Breast epithelium (tissue), 4 donors: ENCODE results near the gene MRPL41. TPM values are rescaled to one million over a fixed set of nuclear protein-coding genes. Genes with fewer than 3 reads are reported as not detected.
"Not testable (repeated sequence)": the region's sequence is repeated elsewhere in the genome, so short reads cannot be mapped to it uniquely, and the experiment has no call there.

Experiments
- DNase-seq, 2 donors: peaks; one replicate each; pipeline ENCODE4 v3.0.0-alpha.2; 2019; ENCODE audit warnings: low spot score in 2 of 2
- H3K27ac ChIP-seq, 2 donors: fragments of 200-600 bp; sonication (generic) in 1 of 2; one replicate each; pipeline ENCODE4 v1.5.1; 2016 to 2019; ENCODE audit warnings: mild to moderate bottlenecking in 1 of 2
- H3K27me3 ChIP-seq, 2 donors: fragments of 200-600 bp; sonication (generic) in 1 of 2; one replicate each; pipeline versions ENCODE4 v1.5.1 to v1.6.0; 2017 to 2019; ENCODE audit warnings: control low read depth in 1 of 2, mild to moderate bottlenecking in 1 of 2
- H3K36me3 ChIP-seq: fragments of 200-600 bp; one replicate; pipeline ENCODE4 v1.5.1; 2019
- H3K4me1 ChIP-seq, 2 donors: fragments of 200-600 bp; sonication (generic); one replicate each; pipeline ENCODE4 v1.5.1; 2016 to 2019; ENCODE audit warnings: control low read depth in 1 of 2
- H3K4me3 ChIP-seq, 3 donors: fragments of 200-600 bp; sonication (generic); 1 replicate in 2 of 3; 2 replicates in 1 of 3; pipeline ENCODE4 v1.5.1; 2016 to 2019; ENCODE audit warnings: mild to moderate bottlenecking in 3 of 3, moderate library complexity in 2 of 3
- H3K9me3 ChIP-seq, 2 donors: fragments of 200-600 bp; sonication (generic) in 1 of 2; one replicate each; pipeline ENCODE4 v1.5.1; 2016 to 2019; ENCODE audit warnings: control low read depth in 1 of 2
- CTCF ChIP-seq, 3 donors: fragments of 450-650 bp; IDR thresholded peaks; one replicate each; pipeline ENCODE4 v1.5.1; 2016 to 2017; ENCODE audit warnings: antibody characterized with exemption in 3 of 3, mild to moderate bottlenecking in 3 of 3, moderate library complexity in 3 of 3
- POLR2A ChIP-seq: fragments of 450-650 bp; IDR thresholded peaks from one replicate; pipeline ENCODE4 v1.6.1; 2016; ENCODE audit warnings: antibody characterized with exemption, mild to moderate bottlenecking, moderate library complexity
- POLR2AphosphoS5 ChIP-seq, 3 donors: sonication (generic); formaldehyde crosslinking; IDR thresholded peaks; one replicate each; pipeline ENCODE4 v1.6.1; 2017; ENCODE audit warnings: antibody characterized with exemption in 3 of 3
- intact Hi-C: fragments of 100-400 bp; cut with DNase I; formaldehyde crosslinking; loops from one replicate; pipeline ENCODE4 v1.15.1; 2023; ENCODE audit warnings: low total_unique reads
- total RNA-seq, 3 donors: library from RNA; depleted of rRNA; stranded (reverse); fragments of >200 nt; gene quantifications; one replicate each; pipeline ENCODE4 v1.1.0, GENCODE V29; 2016

MRPL41 gene
- total RNA-seq, 3 donors from 2014 or later = 45.4 to 71.8 (median 65.4) TPM

- intact Hi-C loops = no loop called here
- no peak for TF ChIP-seq POLR2A
- TF ChIP-seq POLR2AphosphoS5 (IDR thresholded peaks at IDR 0.05) = no peak
- no peak for TF ChIP-seq CTCF (IDR thresholded peaks at IDR 0.05)
- H3K9me3 ChIP-seq = no peaks in the 10 kb centered on the region
- H3K27ac ChIP-seq = no peak overlapping the region
- no peaks in the 10 kb centered on the region for H3K27me3 ChIP-seq
- H3K4me3 ChIP-seq = no peak overlapping the region
- H3K4me1 ChIP-seq = peaks cover 0 to 8% of the 10 kb centered on the region in 2 donors
- no peak for DNase-seq
- H3K36me3 ChIP-seq = no peaks in the 10 kb centered on the region
Observed at GRCh38 chr9:137535120-137535428, 16.6 kb upstream of the MRPL41 start.

GRCh38 chr9:137536594-137537131, 15.0 kb upstream of the MRPL41 start:
- H3K4me1 ChIP-seq, H3K4me3 ChIP-seq, intact Hi-C loops, DNase-seq, H3K27me3 ChIP-seq, H3K9me3 ChIP-seq, H3K27ac ChIP-seq, H3K36me3 ChIP-seq: not testable (repeated sequence)

DNA sequence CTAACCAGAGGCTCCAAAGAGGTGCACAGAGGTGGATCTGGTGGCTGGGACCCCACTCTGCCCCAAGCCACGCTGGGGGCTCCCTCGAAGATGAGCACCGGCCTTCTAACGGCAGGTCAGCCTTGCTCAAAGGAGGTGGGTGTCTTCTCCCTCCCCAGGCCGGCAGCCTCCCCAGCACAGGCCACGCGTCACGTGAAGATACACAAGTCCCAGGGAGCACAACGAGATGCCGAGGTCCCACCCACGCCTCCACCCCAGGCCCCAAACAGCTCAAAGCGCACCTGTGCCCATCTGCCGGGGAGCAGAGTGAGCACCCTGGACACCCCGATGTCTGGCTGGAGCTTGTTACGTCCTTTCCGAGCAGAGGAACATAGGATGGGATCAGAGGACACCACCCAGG, 13.6 kb upstream of the MRPL41 start:
- TF ChIP-seq POLR2A (no peak), POLR2AphosphoS5 (IDR thresholded peaks at IDR 0.05) (no peak), CTCF (IDR thresholded peaks at IDR 0.05) (no peak)
- Histone ChIP-seq H3K27me3 (no peaks in the 10 kb centered on the region), H3K4me3 (no peak overlapping the region), H3K36me3 (no peaks in the 10 kb centered on the region), H3K27ac (no peak overlapping the region), H3K9me3 (no peaks in the 10 kb centered on the region), H3K4me1 (peaks cover 0 to 8% of the 10 kb centered on the region in 2 donors)
- DNase-seq = no peak
- intact Hi-C loops = no loop called here

- H3K27me3 ChIP-seq = no peaks in the 10 kb centered on the region
- no peaks in the 10 kb centered on the region for H3K9me3 ChIP-seq
- no peaks in the 10 kb centered on the region for H3K4me1 ChIP-seq
- TF ChIP-seq POLR2A (no peak), CTCF (IDR thresholded peaks at IDR 0.05) (no peak), POLR2AphosphoS5 (IDR thresholded peaks at IDR 0.05) (no peak)
- no peak overlapping the region for H3K27ac ChIP-seq
- no peak overlapping the region for H3K4me3 ChIP-seq
- no peak for DNase-seq
- H3K36me3 ChIP-seq = no peaks in the 10 kb centered on the region
- intact Hi-C loops = loop anchor here (1.0 kb wide), 1 partner anchor 44 kb away; no protein-coding TSS in a partner anchor
Observed at GRCh38 chr9:137540536-137540935, 11.1 kb upstream of the MRPL41 start.

DNA sequence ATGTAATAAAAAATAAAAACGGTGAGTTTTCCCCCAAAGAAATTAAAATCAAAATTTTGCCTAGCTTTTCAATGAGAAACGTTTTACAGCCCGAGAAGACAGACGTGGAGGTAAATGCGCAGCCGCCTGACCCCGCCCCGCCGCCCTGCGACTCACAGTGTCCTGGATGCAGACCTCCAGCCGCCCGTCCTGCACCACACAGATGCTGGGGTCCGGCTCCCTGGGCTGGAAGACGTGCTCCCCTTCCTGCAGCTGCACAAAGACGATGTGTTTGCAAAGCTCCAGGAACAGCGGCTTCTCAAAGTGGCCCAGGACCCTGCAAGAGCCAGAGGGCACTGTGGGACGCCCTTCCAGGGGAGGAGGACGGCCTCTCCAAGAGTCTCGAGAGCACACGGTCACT, 9.2 kb upstream of the MRPL41 start:
- H3K4me3 ChIP-seq = no peak overlapping the region
- H3K36me3 ChIP-seq = no peaks in the 10 kb centered on the region
- no peaks in the 10 kb centered on the region for H3K27me3 ChIP-seq
- TF ChIP-seq CTCF (IDR thresholded peaks at IDR 0.05) (no peak), POLR2A (no peak), POLR2AphosphoS5 (IDR thresholded peaks at IDR 0.05) (no peak)
- no peaks in the 10 kb centered on the region for H3K9me3 ChIP-seq
- H3K27ac ChIP-seq = no peak overlapping the region
- no peak for DNase-seq
- intact Hi-C loops = no loop called here
- no peaks in the 10 kb centered on the region for H3K4me1 ChIP-seq
